SU-DHL-6 (cell line): ENCODE results near the gene GUCY1B1.
A peak's percentile ranks its signal among the peaks of the same experiment; 100 is the strongest.

Experiments
- H2AFZ ChIP-seq: fragments of 200-600 bp; sonication (generic); 2 replicates; pipeline ENCODE4 v1.6.1; 2014; ENCODE audit warnings: low read depth, mild to moderate bottlenecking, moderate library complexity, mixed read lengths, antibody characterized with exemption, low read length; ENCODE audit not compliant: severe bottlenecking
- H3F3A ChIP-seq: fragments of 200-600 bp; shearing (Covaris generic); 2 replicates; pipeline ENCODE4 v1.6.0; 2016; ENCODE audit warnings: antibody characterized with exemption, mild to moderate bottlenecking; ENCODE audit not compliant: insufficient read depth
- H3K27ac ChIP-seq: fragments of 200-600 bp; sonication (generic); 2 replicates; pipeline ENCODE4 v1.5.1; 2016; ENCODE audit warnings: low read depth, mild to moderate bottlenecking, low read length, moderate library complexity, mixed read lengths
- H3K27me3 ChIP-seq: fragments of 200-600 bp; sonication (generic), shearing (Covaris generic); 2 replicates; pipeline ENCODE4 v1.6.0; 2014; ENCODE audit warnings: mild to moderate bottlenecking, low read length
- H3K36me3 ChIP-seq: fragments of 200-600 bp; sonication (generic); 2 replicates; pipeline ENCODE4 v1.6.1; 2014; ENCODE audit warnings: mild to moderate bottlenecking, low read length, mixed read lengths
- H3K4me2 ChIP-seq: fragments of 300-600, 200-600 bp; shearing (Covaris generic), sonication (generic); 2 replicates; pipeline ENCODE4 v1.6.0; 2014; ENCODE audit warnings: low read length, low read depth, mild to moderate bottlenecking; ENCODE audit not compliant: poor library complexity, severe bottlenecking
- H3K4me3 ChIP-seq: fragments of 200-600 bp; sonication (generic); 2 replicates; pipeline ENCODE4 v1.5.1; 2014; ENCODE audit warnings: antibody characterized with exemption, low read length, mild to moderate bottlenecking, mixed read lengths; ENCODE audit not compliant: insufficient read depth, poor library complexity, severe bottlenecking
- H3K79me2 ChIP-seq: fragments of 200-600 bp; sonication (generic); 2 replicates; pipeline ENCODE4 v1.6.1; 2014; ENCODE audit warnings: mild to moderate bottlenecking, low read length, moderate library complexity; ENCODE audit not compliant: insufficient read depth
- H3K9ac ChIP-seq: fragments of 200-600 bp; sonication (generic); 2 replicates; pipeline ENCODE4 v1.7.0; 2014; ENCODE audit warnings: mild to moderate bottlenecking, low read length
- H3K9me2 ChIP-seq: fragments of 200-600 bp; sonication (generic); replicated peaks from 2 replicates; pipeline ENCODE4 v1.6.1; 2014; ENCODE audit warnings: low read length; ENCODE audit not compliant: insufficient read depth
- H3K9me3 ChIP-seq: fragments of 200-600 bp; sonication (generic); 2 replicates; pipeline ENCODE4 v1.6.1; 2014; ENCODE audit warnings: low read length, mixed read lengths; ENCODE audit not compliant: insufficient read depth
- H4K20me1 ChIP-seq: fragments of 200-600 bp; sonication (generic); 2 replicates; pipeline ENCODE4 v1.6.1; 2014; ENCODE audit warnings: low read depth, mild to moderate bottlenecking, antibody characterized with exemption, low read length, moderate library complexity, mixed read lengths
- EZH2phosphoT487 ChIP-seq: fragments of 200-600 bp; sonication (generic), shearing (Covaris generic); conservative IDR thresholded peaks from 2 replicates; pipeline ENCODE4 v1.6.1; 2018; ENCODE audit warnings: mild to moderate bottlenecking, antibody characterized with exemption, low read length, moderate library complexity, mixed read lengths
- TF ChIP-seq, protein P1 (sequence below): fragments of 200-600 bp; sonication (generic); IDR thresholded peaks from one replicate; pipeline ENCODE4 v1.5.1; 2017; ENCODE audit warnings: antibody characterized with exemption, mild to moderate bottlenecking, low read length, moderate library complexity; ENCODE audit not compliant: insufficient read depth, poor library complexity, severe bottlenecking

GUCY1B1 gene

GRCh38 chr4:155807021-155807420 is 48.2 kb downstream of the GUCY1B1 start:
- no peak overlapping the region for H3K4me3 ChIP-seq
- H3K9me3 ChIP-seq = no peaks in the 10 kb centered on the region
- no peak overlapping the region for H3K27ac ChIP-seq
- H4K20me1 ChIP-seq = no peaks in the 10 kb centered on the region
- no peak overlapping the region for H3K4me2 ChIP-seq
- H3K36me3 ChIP-seq = no peaks in the 10 kb centered on the region
- H3K9ac ChIP-seq = no peak overlapping the region
- no peak overlapping the region for H2AFZ ChIP-seq
- H3K9me2 ChIP-seq = no peaks in the 10 kb centered on the region
- TF ChIP-seq EZH2phosphoT487 = no peak
- TF ChIP-seq, protein P1, sequence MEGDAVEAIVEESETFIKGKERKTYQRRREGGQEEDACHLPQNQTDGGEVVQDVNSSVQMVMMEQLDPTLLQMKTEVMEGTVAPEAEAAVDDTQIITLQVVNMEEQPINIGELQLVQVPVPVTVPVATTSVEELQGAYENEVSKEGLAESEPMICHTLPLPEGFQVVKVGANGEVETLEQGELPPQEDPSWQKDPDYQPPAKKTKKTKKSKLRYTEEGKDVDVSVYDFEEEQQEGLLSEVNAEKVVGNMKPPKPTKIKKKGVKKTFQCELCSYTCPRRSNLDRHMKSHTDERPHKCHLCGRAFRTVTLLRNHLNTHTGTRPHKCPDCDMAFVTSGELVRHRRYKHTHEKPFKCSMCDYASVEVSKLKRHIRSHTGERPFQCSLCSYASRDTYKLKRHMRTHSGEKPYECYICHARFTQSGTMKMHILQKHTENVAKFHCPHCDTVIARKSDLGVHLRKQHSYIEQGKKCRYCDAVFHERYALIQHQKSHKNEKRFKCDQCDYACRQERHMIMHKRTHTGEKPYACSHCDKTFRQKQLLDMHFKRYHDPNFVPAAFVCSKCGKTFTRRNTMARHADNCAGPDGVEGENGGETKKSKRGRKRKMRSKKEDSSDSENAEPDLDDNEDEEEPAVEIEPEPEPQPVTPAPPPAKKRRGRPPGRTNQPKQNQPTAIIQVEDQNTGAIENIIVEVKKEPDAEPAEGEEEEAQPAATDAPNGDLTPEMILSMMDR = no peak
- no peaks in the 10 kb centered on the region for H3K27me3 ChIP-seq
- no peaks in the 10 kb centered on the region for H3K79me2 ChIP-seq
- H3F3A ChIP-seq = no peaks in the 10 kb centered on the region

GRCh38 chr4:155809835-155810234 is 51.0 kb downstream of the GUCY1B1 start:
- Histone ChIP-seq H3K4me2 (no peak overlapping the region), H3K9ac (no peak overlapping the region), H3K9me3 (no peaks in the 10 kb centered on the region), H2AFZ (peak overlapping the region; percentile 96), H3K27ac (no peak overlapping the region), H3K27me3 (no peaks in the 10 kb centered on the region), H3K79me2 (no peaks in the 10 kb centered on the region), H3F3A (no peaks in the 10 kb centered on the region), H3K4me3 (no peak overlapping the region), H3K36me3 (no peaks in the 10 kb centered on the region), H3K9me2 (no peaks in the 10 kb centered on the region), H4K20me1 (no peaks in the 10 kb centered on the region)
- TF ChIP-seq, protein P1 = peak; percentile 42
- TF ChIP-seq EZH2phosphoT487 = no peak

DNA sequence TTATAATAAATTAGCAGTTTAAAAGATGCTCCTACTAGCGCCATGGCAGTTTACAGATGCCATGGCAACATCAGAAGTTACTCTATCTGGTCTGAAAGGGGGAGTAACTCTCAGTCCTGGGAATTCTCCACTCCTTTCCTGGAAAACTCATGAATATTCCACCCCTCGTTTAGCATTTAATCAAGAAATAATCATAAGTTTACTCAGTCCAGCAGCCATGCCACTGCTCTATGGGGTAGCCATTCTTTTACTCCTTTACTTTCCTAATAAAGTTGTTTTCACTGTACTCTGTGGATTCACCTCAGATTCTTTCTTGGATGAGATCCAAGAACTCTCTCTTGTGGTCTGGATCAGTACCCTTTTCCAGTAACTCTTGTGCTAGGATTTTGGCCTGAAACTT is 52.3 kb downstream of the GUCY1B1 start:
- Histone ChIP-seq H3K4me3 (no peak overlapping the region), H3K27ac (no peak overlapping the region), H3K27me3 (no peaks in the 10 kb centered on the region), H3K36me3 (no peaks in the 10 kb centered on the region), H3K9me3 (no peaks in the 10 kb centered on the region), H2AFZ (peak overlapping the region; percentile 96), H3F3A (no peaks in the 10 kb centered on the region), H3K9me2 (no peaks in the 10 kb centered on the region), H3K4me2 (no peak overlapping the region), H3K79me2 (no peaks in the 10 kb centered on the region), H4K20me1 (no peaks in the 10 kb centered on the region), H3K9ac (no peak overlapping the region)
- TF ChIP-seq, protein P1 = no peak
- no peak for TF ChIP-seq EZH2phosphoT487

DNA sequence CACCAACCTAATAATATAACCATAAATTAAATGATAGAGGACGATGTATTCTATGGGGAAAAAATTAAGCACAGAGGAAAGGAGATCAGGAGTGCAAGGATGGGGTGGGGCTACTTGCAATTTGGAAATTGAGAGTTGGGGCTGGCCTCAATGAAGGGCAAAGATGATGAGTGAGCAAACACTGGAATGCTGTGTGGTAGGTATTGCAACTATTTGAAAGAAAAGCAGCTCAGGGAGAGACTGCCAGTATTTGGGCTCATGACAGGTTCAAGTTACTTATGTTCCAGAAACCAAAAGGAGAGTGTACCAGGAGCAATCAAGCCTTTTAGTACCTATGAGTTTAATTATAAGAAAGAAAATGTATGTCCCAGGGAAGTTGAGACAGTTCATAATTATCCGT is 59.8 kb downstream of the GUCY1B1 start:
- no peak overlapping the region for H2AFZ ChIP-seq
- H3K27ac ChIP-seq = no peak overlapping the region
- H3K4me2 ChIP-seq = no peak overlapping the region
- no peaks in the 10 kb centered on the region for H3F3A ChIP-seq
- no peaks in the 10 kb centered on the region for H4K20me1 ChIP-seq
- no peak for TF ChIP-seq EZH2phosphoT487
- TF ChIP-seq, protein P1 = no peak
- no peak overlapping the region for H3K9ac ChIP-seq
- H3K9me2 ChIP-seq = no peaks in the 10 kb centered on the region; the same call in 1 of the 2 replicates
- H3K27me3 ChIP-seq = no peaks in the 10 kb centered on the region
- no peaks in the 10 kb centered on the region for H3K36me3 ChIP-seq
- no peaks in the 10 kb centered on the region for H3K79me2 ChIP-seq
- H3K4me3 ChIP-seq = no peak overlapping the region
- H3K9me3 ChIP-seq = no peaks in the 10 kb centered on the region
